Loucy (cell line): ENCODE results near the gene KDM5A.

Experiments used
- H2AFZ ChIP-seq: fragments of 200-600 bp; sonication (generic); 2 replicates; pipeline ENCODE4 v1.6.0; 2016; ENCODE audit warnings: antibody characterized with exemption, mild to moderate bottlenecking, low read length, moderate library complexity
- H3F3A ChIP-seq: fragments of 200-600 bp; 2 replicates; pipeline ENCODE4 v1.6.0; 2016; ENCODE audit warnings: antibody characterized with exemption, low read depth, mild to moderate bottlenecking
- H3K27me3 ChIP-seq: fragments of 200-600 bp; sonication (generic); 2 replicates; pipeline ENCODE4 v1.6.1; 2014; ENCODE audit warnings: low read length, mild to moderate bottlenecking; ENCODE audit not compliant: insufficient read depth, poor library complexity, severe bottlenecking
- H3K36me3 ChIP-seq: fragments of 200-600 bp; sonication (generic); 2 replicates; pipeline ENCODE4 v1.6.1; 2016; ENCODE audit warnings: low read length; ENCODE audit not compliant: insufficient read depth
- H3K4me1 ChIP-seq: fragments of 200-600 bp; sonication (generic); 2 replicates; pipeline ENCODE4 v1.5.1; 2014; ENCODE audit warnings: low read length, mild to moderate bottlenecking; ENCODE audit not compliant: insufficient read depth, poor library complexity, severe bottlenecking
- H3K4me2 ChIP-seq: fragments of 200-600 bp; sonication (generic); 2 replicates; pipeline ENCODE4 v1.6.0; 2014; ENCODE audit warnings: antibody characterized with exemption, low read length, low read depth, mild to moderate bottlenecking; ENCODE audit not compliant: poor library complexity, severe bottlenecking
- H3K4me3 ChIP-seq: fragments of 200-600 bp; sonication (generic); 2 replicates; pipeline ENCODE4 v1.5.1; 2014; ENCODE audit warnings: low read length, mild to moderate bottlenecking, mixed read lengths; ENCODE audit not compliant: poor library complexity, severe bottlenecking
- H3K79me2 ChIP-seq: fragments of 200-600 bp; sonication (generic); 2 replicates; pipeline ENCODE4 v1.6.1; 2014; ENCODE audit warnings: low read length; ENCODE audit not compliant: insufficient read depth
- H3K9ac ChIP-seq: fragments of 200-600 bp; sonication (generic); 2 replicates; pipeline ENCODE4 v1.6.0; 2014; ENCODE audit warnings: mild to moderate bottlenecking, low read depth, low read length, moderate library complexity; ENCODE audit not compliant: poor library complexity, severe bottlenecking
- H3K9me2 ChIP-seq: fragments of 200-600 bp; sonication (generic); replicated peaks from 2 replicates; pipeline ENCODE4 v1.6.1; 2016; ENCODE audit warnings: low read depth, low read length, mixed read lengths
- H3K9me3 ChIP-seq: fragments of 200-600 bp; sonication (generic); 2 replicates; pipeline ENCODE4 v1.6.1; 2014; ENCODE audit warnings: mild to moderate bottlenecking, antibody characterized with exemption, low read length, low read depth; ENCODE audit not compliant: insufficient read depth
- H4K20me1 ChIP-seq: fragments of 200-600 bp; sonication (generic); 2 replicates; pipeline ENCODE4 v1.6.0; 2014; ENCODE audit warnings: antibody characterized with exemption, low read length, mild to moderate bottlenecking; ENCODE audit not compliant: insufficient read depth, poor library complexity, severe bottlenecking
- CTCF ChIP-seq: fragments of 200-600 bp; sonication (generic); conservative IDR thresholded peaks from 2 replicates; pipeline ENCODE4 v1.5.1; 2014; ENCODE audit warnings: mild to moderate bottlenecking, antibody characterized with exemption, low read length
- EZH2phosphoT487 ChIP-seq: fragments of 200-600 bp; IDR thresholded peaks from 2 replicates; pipeline ENCODE4 v1.6.1; 2018; ENCODE audit warnings: antibody characterized with exemption, mild to moderate bottlenecking, moderate library complexity, borderline replicate concordance

Gene KDM5A

GRCh38 chr12:264269-264668 lies 124.9 kb downstream of the KDM5A start:
- Histone ChIP-seq H4K20me1 (no peaks in the 10 kb centered on the region), H3K4me2 (peak overlapping the region; percentile 67), H3F3A (peaks cover 24% of the 10 kb centered on the region), H3K9me2 (no peaks in the 10 kb centered on the region), H3K79me2 (peaks cover 3% of the 10 kb centered on the region; the same call in 1 of the 2 replicates), H2AFZ (no peak overlapping the region), H3K4me1 (peaks cover 75% of the 10 kb centered on the region), H3K36me3 (no peaks in the 10 kb centered on the region), H3K4me3 (peak overlapping the region; percentile 37), H3K9me3 (no peaks in the 10 kb centered on the region), H3K9ac (peak overlapping the region; percentile 42), H3K27me3 (no peaks in the 10 kb centered on the region)
- TF ChIP-seq EZH2phosphoT487, result no peak
- TF ChIP-seq CTCF, result no peak

GRCh38 chr12:263574-263973 lies 125.5 kb downstream of the KDM5A start:
- H3K9me2 ChIP-seq, result no peaks in the 10 kb centered on the region
- H3K79me2 ChIP-seq, result peaks cover 3% of the 10 kb centered on the region; the same call in 1 of the 2 replicates
- H3K36me3 ChIP-seq, result no peaks in the 10 kb centered on the region
- H3F3A ChIP-seq, result peaks cover 25% of the 10 kb centered on the region
- peaks cover 79% of the 10 kb centered on the region for H3K4me1 ChIP-seq
- H3K9me3 ChIP-seq, result no peaks in the 10 kb centered on the region
- no peaks in the 10 kb centered on the region for H3K27me3 ChIP-seq
- H3K9ac ChIP-seq, result no peak overlapping the region
- H3K4me3 ChIP-seq, result no peak overlapping the region
- H2AFZ ChIP-seq, result no peak overlapping the region
- no peak for TF ChIP-seq CTCF
- TF ChIP-seq EZH2phosphoT487, result no peak
- no peak overlapping the region for H3K4me2 ChIP-seq
- no peaks in the 10 kb centered on the region for H4K20me1 ChIP-seq

GRCh38 chr12:262817-263216 lies 126.3 kb downstream of the KDM5A start, which contains the start of gene SLC6A13:
TSS of gene SLC6A13 (minus strand) at chr12:262836. CDS start at chr12:260052, 2,784 bp downstream.
- Histone ChIP-seq H3K36me3 (no peaks in the 10 kb centered on the region), H3F3A (peaks cover 27% of the 10 kb centered on the region), H3K79me2 (peaks cover 3% of the 10 kb centered on the region; the same call in 1 of the 2 replicates), H3K4me2 (peak within 1 kb of the TSS; percentile 71), H3K9me2 (no peaks in the 10 kb centered on the region), H3K9ac (peak within 1 kb of the TSS; percentile 71), H3K4me1 (peaks cover 87% of the 10 kb centered on the region), H4K20me1 (no peaks in the 10 kb centered on the region), H3K9me3 (no peaks in the 10 kb centered on the region), H2AFZ (no peak within 1 kb of the TSS), H3K4me3 (peak within 1 kb of the TSS; percentile 60), H3K27me3 (no peaks in the 10 kb centered on the region)
- TF ChIP-seq EZH2phosphoT487 (no peak), CTCF (no peak)
